ENCODE results near the gene SAPCD2.
"Not testable (repeated sequence)": the region's sequence is repeated elsewhere in the genome, so short reads cannot be mapped to it uniquely, and the experiment has no call there.

The SAPCD2 gene

GRCh38 chr9:137033481-137033880, 36.9 kb downstream of the SAPCD2 start:
- in situ Hi-C loops (cut with MboI; ENCODE audit: low sequenced_read_pairs), result not testable (repeated sequence)

DNA sequence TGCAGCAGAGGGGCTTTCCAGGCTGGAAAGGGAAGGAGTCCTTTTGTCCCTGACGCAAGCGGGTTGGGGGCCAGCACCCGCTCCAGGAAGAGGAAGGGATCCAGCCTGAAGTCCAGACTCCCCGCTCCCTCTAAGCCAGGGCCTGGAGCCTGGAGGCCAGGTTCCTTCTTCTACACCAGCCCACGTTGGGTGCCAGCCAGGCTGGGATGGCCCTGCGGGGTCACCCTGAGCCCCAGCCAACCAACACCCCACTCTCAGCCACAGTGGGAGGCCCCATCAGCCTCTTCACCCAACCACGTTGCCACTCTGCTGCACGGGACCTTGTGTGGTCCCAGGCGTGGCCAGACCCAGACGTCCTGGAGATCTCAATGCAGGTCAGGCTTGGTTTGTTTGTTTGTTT, 37.5 kb downstream of the SAPCD2 start:
- in situ Hi-C loops (cut with MboI; ENCODE audit: low sequenced_read_pairs), result no loop called here

DNA sequence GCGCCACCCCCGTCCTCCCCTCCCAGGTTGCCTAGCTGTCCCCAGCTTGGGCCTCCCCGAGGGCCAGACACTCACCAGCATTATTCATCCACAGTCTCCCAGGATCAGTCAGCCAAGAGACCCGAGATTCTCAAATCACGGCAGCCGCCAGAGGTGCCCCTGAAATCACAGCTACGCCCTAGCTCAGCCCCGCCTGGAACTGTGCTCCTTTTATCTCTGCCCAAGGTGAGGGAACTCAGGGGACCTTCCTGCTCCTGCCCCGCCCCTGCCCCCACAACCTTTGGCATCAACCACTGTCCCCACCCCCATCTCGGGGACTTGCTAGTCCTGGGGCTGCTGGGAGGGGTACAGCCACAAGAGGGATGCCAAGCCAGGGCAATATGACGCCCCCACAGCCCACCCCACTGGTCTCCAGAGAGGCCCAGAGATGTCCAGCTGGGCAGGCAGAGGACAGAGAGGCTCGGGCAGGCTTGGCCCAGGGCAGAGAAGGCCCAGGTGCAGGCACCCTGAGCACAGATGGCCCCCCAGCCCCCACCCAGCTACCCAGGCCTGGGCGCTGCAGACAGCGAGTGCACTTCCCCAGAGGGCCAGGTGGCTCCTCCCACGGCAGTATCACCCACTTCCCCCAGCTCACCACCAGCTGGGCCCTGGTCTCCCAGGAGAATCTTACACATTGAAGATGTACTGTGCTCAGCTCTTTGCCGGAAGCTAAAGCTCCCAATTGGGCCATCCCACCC, 38.3 kb downstream of the SAPCD2 start, which contains the start of gene FUT7:
Gene FUT7, minus strand, starts transcription at position 185 of the 737 bp plus-strand sequence. Its CDS starts 97 bp downstream, at position 88.
- in situ Hi-C loops (cut with MboI; ENCODE audit: low sequenced_read_pairs), result no loop called here

- in situ Hi-C loops (cut with MboI; ENCODE audit: low sequenced_read_pairs), result no loop called here
Observed at GRCh38 chr9:137030538-137031527, 39.5 kb downstream of the SAPCD2 start.

- in situ Hi-C loops (cut with MboI; ENCODE audit: low sequenced_read_pairs), result no loop called here
Observed at GRCh38 chr9:137030006-137030405, 40.4 kb downstream of the SAPCD2 start.

DNA sequence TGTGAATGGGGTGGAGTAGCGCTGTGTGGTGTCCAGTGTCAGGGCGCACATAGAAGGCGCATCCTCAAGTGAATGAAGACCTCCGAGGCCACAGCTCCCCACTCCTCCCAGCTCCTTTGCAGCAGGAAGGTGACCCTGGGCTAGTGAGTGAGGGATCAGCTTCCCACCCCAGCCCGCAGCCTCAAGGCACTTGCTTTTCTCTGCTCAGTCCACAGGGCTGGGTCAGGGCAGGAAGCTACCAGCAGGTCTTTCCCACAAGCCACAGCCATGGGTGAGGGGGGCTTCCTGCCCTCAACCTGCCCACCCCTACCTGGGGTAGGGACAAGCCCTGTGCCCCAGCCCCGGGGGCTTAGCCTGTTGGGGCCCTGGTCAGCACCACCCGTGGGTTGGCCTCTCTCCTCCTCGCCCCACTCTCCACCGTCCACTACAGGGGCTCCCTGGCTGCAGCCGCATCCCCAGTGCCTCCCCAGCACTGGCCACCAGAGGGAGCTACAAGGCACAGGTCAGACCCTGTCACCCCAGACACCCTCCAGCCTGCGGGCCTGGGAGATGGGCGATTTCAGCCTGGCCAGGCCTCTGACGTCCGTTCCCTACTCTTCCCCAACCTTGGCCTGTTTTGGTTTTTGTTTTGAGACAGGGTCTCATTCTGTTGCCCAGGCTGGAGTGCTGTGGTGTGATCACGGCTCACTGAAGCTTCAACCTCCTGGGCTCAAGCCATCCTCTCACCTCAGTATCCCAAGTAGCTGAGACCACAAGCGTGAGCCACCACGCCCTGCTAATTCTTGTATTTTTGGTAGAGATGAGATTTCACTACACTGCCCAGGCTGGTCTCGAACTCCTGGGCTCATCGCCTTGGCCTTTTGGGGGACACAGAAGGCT, 41.1 kb downstream of the SAPCD2 start:
- in situ Hi-C loops (cut with MboI; ENCODE audit: low sequenced_read_pairs), result no loop called here

DNA sequence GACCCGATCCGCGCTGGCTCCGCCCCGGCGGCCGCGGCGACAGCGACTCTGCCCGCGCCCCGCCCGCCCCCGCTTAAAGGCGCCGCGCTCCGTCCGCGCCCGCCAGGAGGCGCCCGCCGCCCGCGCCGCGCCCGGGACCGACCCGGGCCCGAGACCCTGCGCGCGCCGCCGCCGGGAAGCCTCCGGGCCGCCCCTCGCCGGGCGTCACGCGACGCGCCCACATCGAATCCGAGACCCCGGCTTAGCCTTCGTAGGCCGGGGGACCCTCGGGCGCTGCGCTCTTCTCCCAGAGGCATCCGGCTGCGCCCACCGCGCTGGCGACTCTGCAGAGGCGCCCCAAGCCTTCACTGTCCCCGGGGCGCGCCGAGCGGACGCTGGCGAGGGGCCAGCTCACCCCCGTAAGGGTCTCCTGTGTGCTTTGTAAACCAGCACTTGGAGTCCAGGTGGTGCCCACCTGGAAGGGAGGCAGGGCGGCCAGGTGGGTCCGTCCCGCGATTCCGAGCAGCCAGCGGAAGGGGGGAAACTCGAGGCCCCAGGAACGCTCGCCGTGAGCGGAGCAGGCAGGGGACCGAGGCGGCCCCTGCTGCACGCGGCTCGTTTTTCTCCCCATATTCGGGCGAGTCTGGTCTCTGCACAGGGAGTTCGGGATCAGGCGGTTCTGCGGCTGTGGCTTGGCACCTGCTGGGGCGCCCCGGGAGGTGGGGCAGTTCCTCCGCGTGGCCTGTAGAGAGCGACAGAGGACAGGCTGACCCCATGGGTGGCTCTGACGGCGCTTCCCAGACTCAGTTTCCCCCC, 41.9 kb downstream of the SAPCD2 start:
- in situ Hi-C loops (cut with MboI; ENCODE audit: low sequenced_read_pairs), result no loop called here

GRCh38 chr9:137027369-137028262, 42.7 kb downstream of the SAPCD2 start, which contains the start of gene ABCA2:
Gene ABCA2 (minus strand): TSS chr9:137028237. CDS start chr9:137028140, 97 bp downstream.
- in situ Hi-C loops (cut with MboI; ENCODE audit: low sequenced_read_pairs), result no loop called here

DNA sequence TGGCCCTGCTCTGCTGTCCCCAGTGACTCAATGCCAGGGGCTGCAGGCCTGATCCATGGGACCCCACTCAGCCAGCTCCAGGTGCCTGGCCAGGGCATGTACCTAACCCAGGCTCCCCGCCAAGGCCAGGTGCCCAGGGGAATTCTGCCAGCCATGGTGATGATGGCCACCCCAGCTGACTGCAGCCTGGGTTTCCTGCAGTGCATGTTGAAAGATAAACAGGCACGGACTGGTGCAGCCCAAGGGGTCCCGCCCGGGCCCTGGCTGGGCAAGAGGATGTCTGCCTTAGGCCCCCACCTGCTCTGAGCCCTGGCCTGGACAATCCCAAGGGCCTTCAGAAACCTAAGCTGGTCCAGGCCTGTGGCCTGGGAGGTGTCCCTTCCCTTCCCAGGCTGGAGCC, 43.5 kb downstream of the SAPCD2 start:
- in situ Hi-C loops (cut with MboI; ENCODE audit: low sequenced_read_pairs), result no loop called here

DNA sequence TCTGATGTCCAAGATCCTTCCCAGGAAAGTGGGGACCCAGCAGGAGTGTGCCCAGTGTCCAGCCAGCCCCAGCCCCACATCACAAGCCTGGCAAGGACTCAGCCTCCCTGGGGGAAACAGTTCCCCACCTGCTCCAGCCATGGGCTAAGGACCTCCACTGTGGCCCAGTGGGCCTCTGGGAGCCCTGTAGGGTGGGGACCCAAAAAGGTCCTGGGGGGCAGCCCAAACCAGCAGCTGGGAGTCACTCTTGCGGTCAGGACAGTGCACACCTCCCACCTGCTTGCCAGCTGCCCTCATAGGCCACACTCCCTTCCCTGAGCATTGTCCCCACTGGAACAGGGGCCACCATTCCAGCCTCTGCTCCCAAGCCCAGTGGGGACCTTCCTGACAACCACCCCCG, 44.0 kb downstream of the SAPCD2 start:
- in situ Hi-C loops (cut with MboI; ENCODE audit: low sequenced_read_pairs), result no loop called here

- in situ Hi-C loops (cut with MboI; ENCODE audit: low sequenced_read_pairs), result no loop called here
Observed at GRCh38 chr9:137025517-137025966, 44.8 kb downstream of the SAPCD2 start.

- in situ Hi-C loops (cut with MboI; ENCODE audit: low sequenced_read_pairs), result no loop called here
Observed at GRCh38 chr9:137023583-137023991, 46.8 kb downstream of the SAPCD2 start.

DNA sequence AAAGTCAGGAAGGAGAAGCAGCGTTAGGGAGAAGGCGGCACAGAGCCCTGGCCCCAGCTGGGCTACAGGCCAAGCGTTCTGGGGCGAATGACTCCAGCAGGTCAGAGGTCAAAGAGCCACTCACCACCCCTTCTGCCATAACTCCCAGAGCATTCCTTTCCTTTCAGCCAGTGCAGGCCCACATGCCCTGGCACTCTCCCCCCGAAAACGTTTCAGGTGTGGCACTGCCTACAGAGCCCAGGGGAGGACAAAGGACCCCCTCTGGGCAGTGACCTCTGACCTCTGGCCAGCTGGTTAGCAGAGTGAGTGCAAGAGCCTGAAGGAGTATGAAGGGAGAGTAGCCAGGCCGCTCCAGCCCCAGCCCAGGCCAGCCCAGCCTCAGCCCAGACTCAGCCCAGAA, 47.2 kb downstream of the SAPCD2 start:
- in situ Hi-C loops (cut with MboI; ENCODE audit: low sequenced_read_pairs), result no loop called here

- in situ Hi-C loops (cut with MboI; ENCODE audit: low sequenced_read_pairs), result no loop called here
Observed at GRCh38 chr9:137022662-137023008, 47.7 kb downstream of the SAPCD2 start.

DNA sequence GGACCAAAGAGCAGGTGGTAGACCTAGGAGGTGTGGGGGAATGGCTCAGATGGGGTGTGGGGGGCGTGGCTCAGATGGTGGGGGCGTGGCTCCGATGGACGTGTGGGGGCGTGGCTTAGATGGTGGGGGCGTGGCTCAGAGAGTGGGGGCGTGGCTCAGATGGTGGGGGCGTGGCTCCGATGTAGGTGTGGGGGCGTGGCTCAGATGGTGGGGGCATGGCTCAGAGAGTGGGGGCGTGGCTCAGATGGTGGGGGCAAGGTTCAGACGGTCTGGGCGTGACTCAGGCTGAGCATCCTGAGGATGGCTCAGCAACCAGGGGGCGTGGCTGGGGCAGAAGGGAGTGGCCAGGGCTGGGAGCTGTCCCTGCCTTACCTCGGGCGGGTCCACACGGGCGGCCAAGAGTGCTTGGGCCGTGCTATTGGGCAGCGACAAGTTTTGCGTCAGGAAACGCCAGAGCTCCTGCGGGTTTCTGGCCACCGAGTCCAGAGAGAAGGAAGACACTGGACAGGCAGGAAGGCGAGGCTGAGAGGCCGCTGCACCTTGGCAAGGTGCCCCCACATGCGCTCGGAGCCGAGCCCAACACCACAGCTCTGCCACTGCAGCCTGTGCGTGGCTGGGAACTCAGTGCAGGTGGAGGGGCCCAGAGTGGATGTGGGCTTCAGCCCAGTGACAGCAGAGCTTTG, 48.2 kb downstream of the SAPCD2 start:
- in situ Hi-C loops (cut with MboI; ENCODE audit: low sequenced_read_pairs), result no loop called here

DNA sequence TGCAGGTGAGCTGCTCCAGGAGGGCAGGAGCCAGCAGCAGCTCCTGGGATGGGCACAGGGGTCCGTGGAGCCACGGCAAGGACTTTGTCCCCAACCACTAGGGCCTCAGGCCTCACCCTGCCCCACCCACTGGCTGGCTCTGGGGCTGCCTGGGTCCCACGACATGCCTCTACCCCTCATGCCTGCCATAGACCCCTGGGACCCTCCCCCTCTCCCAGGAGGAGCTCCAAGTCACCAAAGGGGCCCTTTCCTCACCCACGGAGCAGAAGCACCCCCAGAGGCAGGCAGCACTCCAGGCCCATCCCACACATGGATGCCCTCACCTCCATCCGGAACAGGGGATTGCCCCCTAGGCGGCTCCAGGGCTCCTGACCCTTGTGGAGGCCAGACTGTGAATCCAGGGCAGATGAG, 48.8 kb downstream of the SAPCD2 start:
- in situ Hi-C loops (cut with MboI; ENCODE audit: low sequenced_read_pairs), result no loop called here

- in situ Hi-C loops (cut with MboI; ENCODE audit: low sequenced_read_pairs), result no loop called here
Observed at GRCh38 chr9:137020771-137021567, 49.4 kb downstream of the SAPCD2 start.
